ENCODE results near the gene CFAP54. TPM values are rescaled to one million over a fixed set of nuclear protein-coding genes. Genes with fewer than 3 reads are reported as not detected.
A peak's percentile ranks its signal among the peaks of the same experiment; 100 is the strongest.
"Not testable (repeated sequence)": the region's sequence is repeated elsewhere in the genome, so short reads cannot be mapped to it uniquely, and the experiment has no call there.

Gene CFAP54
- total and polyA plus RNA-seq, 2 donors (not counting 1 experiment from before 2014, with no cell fraction given), result 0.93 to 7.1 TPM

GRCh38 chr12:96587691-96588090, 98.3 kb downstream of the CFAP54 start:
- no peak for TF ChIP-seq CTCF (conservative IDR thresholded peaks at IDR 0.05 in 1 of 2, IDR thresholded peaks at IDR 0.05 in 1 of 2; ENCODE audit: low read depth in 1 of 2, low read length in 2 of 2)
- no peak for TF ChIP-seq EZH2 (IDR thresholded peaks at IDR 0.05; ENCODE audit: low read length, missing control alignments)
- Histone ChIP-seq H2AFZ (ENCODE audit: low read length) (no peak overlapping the region), H3K4me3 (replicated peaks in 1 of 4; ENCODE audit: control extremely low read depth in 1 of 4, insufficient read depth in 1 of 4, low read depth in 3 of 4, low read length in 4 of 4) (no peak overlapping the region), H3K9me3 (ENCODE audit: control insufficient read depth, insufficient read depth, low read depth, low read length) (no peaks in the 10 kb centered on the region), H3K27me3 (ENCODE audit: control insufficient read depth, insufficient read depth, low read length) (no peaks in the 10 kb centered on the region), H3K27ac (ENCODE audit: insufficient read depth, low read length) (no peak overlapping the region), H4K20me1 (ENCODE audit: control insufficient read depth, extremely low read depth, insufficient read depth, low read length) (no peaks in the 10 kb centered on the region), H3K9ac (ENCODE audit: insufficient read depth, low read length) (no peak overlapping the region), H3K79me2 (ENCODE audit: control insufficient read depth, insufficient read depth, low read length) (no peaks in the 10 kb centered on the region), H3K4me2 (ENCODE audit: extremely low read depth, insufficient read depth, low read length) (no peak overlapping the region), H3K36me3 (ENCODE audit: control insufficient read depth, insufficient read depth, low read length) (no peaks in the 10 kb centered on the region), H3K4me1 (ENCODE audit: control insufficient read depth, extremely low read depth, insufficient read depth, low read length) (no peaks in the 10 kb centered on the region)
- peak; percentile 79 to 81 for DNase-seq (ENCODE audit: low read depth in 2 of 2)

GRCh38 chr12:96590970-96591369, 101.6 kb downstream of the CFAP54 start:
- Histone ChIP-seq H3K27me3 (ENCODE audit: control insufficient read depth, insufficient read depth, low read length) (no peaks in the 10 kb centered on the region), H3K4me1 (ENCODE audit: control insufficient read depth, extremely low read depth, insufficient read depth, low read length) (no peaks in the 10 kb centered on the region), H3K27ac (ENCODE audit: insufficient read depth, low read length) (no peak overlapping the region), H3K4me2 (ENCODE audit: extremely low read depth, insufficient read depth, low read length) (no peak overlapping the region), H2AFZ (ENCODE audit: low read length) (no peak overlapping the region), H3K79me2 (ENCODE audit: control insufficient read depth, insufficient read depth, low read length) (no peaks in the 10 kb centered on the region), H3K9ac (ENCODE audit: insufficient read depth, low read length) (no peak overlapping the region), H4K20me1 (ENCODE audit: control insufficient read depth, extremely low read depth, insufficient read depth, low read length) (no peaks in the 10 kb centered on the region), H3K36me3 (ENCODE audit: control insufficient read depth, insufficient read depth, low read length) (no peaks in the 10 kb centered on the region), H3K9me3 (ENCODE audit: control insufficient read depth, insufficient read depth, low read depth, low read length) (no peaks in the 10 kb centered on the region), H3K4me3 (replicated peaks in 1 of 4; ENCODE audit: control extremely low read depth in 1 of 4, insufficient read depth in 1 of 4, low read depth in 3 of 4, low read length in 4 of 4) (no peak overlapping the region)
- DNase-seq (ENCODE audit: low read depth in 2 of 2), result no peak
- TF ChIP-seq EZH2 (IDR thresholded peaks at IDR 0.05; ENCODE audit: low read length, missing control alignments) (no peak), CTCF (conservative IDR thresholded peaks at IDR 0.05 in 1 of 2, IDR thresholded peaks at IDR 0.05 in 1 of 2; ENCODE audit: low read depth in 1 of 2, low read length in 2 of 2) (no peak)

GRCh38 chr12:96604374-96604773, 115.0 kb downstream of the CFAP54 start:
- not testable (repeated sequence) for DNase-seq (ENCODE audit: low read depth in 2 of 2); H3K27ac ChIP-seq (ENCODE audit: insufficient read depth, low read length); H3K9ac ChIP-seq (ENCODE audit: insufficient read depth, low read length); H3K36me3 ChIP-seq (ENCODE audit: control insufficient read depth, insufficient read depth, low read length); H3K4me2 ChIP-seq (ENCODE audit: extremely low read depth, insufficient read depth, low read length); H3K79me2 ChIP-seq (ENCODE audit: control insufficient read depth, insufficient read depth, low read length); H2AFZ ChIP-seq (ENCODE audit: low read length); H3K4me3 ChIP-seq (replicated peaks in 1 of 4; ENCODE audit: control extremely low read depth in 1 of 4, insufficient read depth in 1 of 4, low read depth in 3 of 4, low read length in 4 of 4); H3K27me3 ChIP-seq (ENCODE audit: control insufficient read depth, insufficient read depth, low read length); H3K9me3 ChIP-seq (ENCODE audit: control insufficient read depth, insufficient read depth, low read depth, low read length); H4K20me1 ChIP-seq (ENCODE audit: control insufficient read depth, extremely low read depth, insufficient read depth, low read length); H3K4me1 ChIP-seq (ENCODE audit: control insufficient read depth, extremely low read depth, insufficient read depth, low read length)

All from fibroblast of lung (primary cell).